Measurements from ENCODE around the gene CDH26.

Gene CDH26

DNA sequence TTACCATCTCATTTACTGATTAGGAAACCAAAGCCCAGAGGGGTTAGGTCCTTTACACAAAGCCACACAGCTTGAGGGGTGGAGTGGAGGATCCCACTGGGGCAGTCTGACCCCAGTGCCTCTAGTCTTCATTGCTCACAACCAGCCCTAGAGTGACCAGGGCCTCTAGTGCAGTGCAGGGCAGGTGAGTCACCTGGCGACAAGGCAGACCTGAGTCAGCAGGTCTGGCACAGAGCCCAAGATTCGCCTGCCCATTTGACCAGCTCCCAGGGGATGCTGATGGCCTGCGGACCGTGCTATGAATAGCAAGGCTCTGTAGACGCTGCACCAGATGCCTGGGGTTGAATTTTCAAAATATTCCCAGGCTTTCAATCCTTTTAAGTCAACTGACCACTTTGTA is 29.9 kb downstream of the CDH26 start:
- DNase-seq, result no peak

DNA sequence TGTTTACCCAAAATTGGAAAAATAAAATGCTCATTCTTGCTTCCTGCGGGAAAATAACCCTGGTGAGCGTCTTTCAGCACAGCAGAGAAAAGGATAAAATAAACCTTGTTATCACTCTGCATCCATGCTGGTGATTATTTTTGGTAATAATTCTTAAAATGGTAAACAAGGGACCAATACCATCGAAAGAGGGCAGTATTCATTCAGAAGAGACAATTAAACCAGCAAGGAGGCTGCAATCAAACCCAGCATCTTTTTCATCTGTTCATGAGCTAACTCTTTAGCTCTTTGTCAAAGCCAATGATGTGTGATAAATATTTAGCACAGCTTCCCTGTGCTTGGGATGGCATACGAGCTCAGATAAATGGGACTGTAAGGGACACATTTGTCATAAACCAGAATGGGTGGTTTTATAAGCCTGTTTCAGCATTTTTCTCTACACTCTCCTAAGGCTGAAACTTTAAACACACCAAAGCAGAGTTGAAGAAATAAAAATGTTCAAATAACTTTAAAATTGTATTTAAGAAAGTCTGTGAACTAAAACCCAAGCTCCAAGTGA is 34.4 kb downstream of the CDH26 start:
- no peak for DNase-seq

DNA sequence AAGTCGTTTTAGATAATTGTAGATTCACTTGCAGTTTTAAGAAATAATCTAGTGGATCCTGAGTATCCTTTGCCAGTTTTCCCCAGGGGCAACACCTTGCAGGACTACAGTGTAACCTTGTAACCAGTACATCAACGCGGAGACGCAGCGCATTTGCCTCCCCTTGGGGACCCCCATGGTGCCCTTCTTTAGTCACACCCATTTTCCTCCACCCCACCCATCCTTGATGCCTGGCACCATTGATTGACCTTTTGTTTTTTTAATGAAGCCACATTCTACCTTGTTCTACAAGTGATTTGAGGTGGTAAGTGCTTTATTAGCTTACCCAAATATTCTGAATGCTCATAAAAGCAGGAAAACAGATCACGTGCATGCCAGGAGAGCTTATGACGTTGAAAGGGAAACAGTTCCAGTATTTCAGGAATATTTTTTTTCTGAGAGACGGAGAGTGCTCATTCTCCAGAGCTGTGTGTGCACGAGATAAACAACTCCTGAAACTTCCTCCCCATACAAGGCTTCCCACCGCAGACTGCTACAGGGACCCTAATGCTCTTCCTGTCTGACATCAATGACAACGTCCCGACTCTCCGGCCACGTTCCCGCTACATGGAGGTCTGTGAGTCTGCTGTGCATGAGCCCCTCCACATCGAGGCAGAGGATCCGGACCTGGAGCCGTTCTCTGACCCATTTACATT is 35.7 kb downstream of the CDH26 start:
- DNase-seq, result no peak

GRCh38 chr20:59994697-59995122 is 36.5 kb downstream of the CDH26 start:
- DNase-seq, result no peak

- no peak for DNase-seq
Observed at GRCh38 chr20:59996108-59996507, 37.9 kb downstream of the CDH26 start.

GRCh38 chr20:59997896-59998295 is 39.7 kb downstream of the CDH26 start:
- DNase-seq, result no peak

GRCh38 chr20:59999502-59999901 is 41.3 kb downstream of the CDH26 start:
- no peak for DNase-seq

DNA sequence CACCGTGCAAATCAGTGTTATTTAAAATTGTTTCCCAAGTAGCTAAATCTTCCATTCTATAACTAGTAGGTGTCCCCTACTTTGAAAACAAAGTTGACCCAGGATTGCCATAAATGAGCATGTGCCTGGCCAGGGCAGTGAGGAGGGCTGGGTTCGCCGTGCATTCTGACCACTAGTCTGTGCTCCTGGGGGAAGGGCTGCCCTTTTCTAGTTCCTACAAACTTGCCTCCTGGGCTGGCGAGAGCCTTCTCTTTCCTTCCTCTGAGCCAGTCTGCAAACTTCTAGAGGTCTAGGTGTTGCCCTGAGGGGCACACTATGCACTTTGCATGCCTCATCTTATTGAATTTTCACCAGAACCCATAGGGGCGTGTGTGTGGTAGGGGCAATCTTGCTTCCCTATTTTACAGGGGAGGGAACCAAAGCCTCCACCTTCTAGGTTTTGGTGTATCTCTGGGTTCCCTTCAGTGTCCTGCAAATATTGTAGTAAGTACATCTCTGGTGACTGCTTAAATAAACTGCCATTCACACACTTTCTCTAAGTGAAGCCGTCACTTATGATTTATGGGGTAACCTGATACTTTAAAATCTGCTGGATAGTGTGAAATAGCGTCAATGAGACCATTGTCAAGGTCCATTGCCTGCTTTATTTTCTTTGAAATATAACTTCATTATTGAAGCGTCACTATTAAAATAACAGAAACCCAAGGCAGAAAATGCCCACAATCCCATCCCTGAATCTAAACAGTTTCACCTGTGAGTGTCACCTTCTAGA is 42.2 kb downstream of the CDH26 start:
- DNase-seq, result no peak

DNA sequence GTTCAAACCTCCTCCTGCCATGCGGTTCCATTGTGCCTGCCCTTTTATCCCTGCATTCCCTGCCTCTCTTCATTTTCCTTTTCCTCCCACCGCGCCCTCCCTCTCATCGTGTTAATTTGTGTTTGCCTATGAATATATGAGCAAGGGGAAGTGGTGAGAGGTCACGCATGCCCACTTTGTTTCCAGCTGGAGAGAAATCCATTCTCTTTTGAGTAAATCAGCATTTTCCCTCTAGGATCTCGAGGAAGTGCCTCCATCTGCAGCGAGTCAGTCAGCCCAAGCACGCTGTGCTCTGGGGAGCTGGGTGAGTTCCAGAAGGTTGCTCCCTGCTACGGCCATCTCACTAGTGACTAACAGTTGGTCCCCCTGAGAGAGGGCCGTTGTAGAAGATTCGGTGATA is 42.9 kb downstream of the CDH26 start:
- no peak for DNase-seq

DNA sequence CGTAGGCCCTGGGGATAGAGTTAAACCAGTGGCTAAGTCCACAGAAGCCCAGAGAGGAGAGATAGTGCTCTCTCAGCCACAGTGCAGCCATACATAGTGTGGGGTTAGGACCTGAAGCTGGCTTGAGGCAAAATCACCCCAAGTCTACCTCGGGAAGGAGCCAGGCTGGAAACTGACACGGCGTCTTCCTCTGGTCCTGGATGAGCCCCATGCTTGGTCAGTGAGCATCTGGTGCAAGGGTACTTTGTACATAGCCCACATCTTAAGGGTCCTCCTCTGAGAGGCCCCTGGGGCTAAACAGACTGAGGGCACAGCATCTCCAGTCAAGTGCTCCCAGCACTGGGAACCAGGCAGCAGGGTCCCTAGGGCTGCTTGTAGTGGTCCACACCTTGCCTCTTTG is 45.6 kb downstream of the CDH26 start:
- DNase-seq, result no peak

GRCh38 chr20:60006261-60006660 is 48.0 kb downstream of the CDH26 start:
- DNase-seq, result no peak

- no peak for DNase-seq
Observed at GRCh38 chr20:60007464-60007863, 49.2 kb downstream of the CDH26 start.

- DNase-seq, result peak; percentile 59
Observed at GRCh38 chr20:60008130-60008808, 50.0 kb downstream of the CDH26 start.

DNA sequence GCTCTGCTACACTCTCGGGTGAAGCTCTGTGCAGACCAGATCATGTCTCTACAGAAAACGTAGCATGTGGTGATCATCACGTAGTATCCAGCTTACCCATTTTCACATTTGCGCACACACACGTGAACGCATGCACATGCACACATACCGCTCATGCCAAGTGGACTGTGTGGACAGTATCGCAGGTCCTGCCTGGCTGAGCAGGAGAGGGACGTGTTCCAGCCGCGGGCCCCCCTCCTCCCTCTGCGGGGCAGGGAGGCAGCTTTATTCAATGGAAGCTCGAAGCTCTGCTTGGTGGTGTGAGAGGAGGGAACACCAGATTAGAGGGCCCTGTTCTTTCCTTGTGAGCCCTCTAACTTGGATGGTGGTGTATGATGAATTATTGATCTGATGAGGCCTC is 51.1 kb downstream of the CDH26 start:
- DNase-seq, result no peak

- DNase-seq, result no peak
Observed at GRCh38 chr20:60009826-60010616, 51.8 kb downstream of the CDH26 start.

- no peak for DNase-seq
Observed at GRCh38 chr20:60010689-60011458, 52.7 kb downstream of the CDH26 start.

DNA sequence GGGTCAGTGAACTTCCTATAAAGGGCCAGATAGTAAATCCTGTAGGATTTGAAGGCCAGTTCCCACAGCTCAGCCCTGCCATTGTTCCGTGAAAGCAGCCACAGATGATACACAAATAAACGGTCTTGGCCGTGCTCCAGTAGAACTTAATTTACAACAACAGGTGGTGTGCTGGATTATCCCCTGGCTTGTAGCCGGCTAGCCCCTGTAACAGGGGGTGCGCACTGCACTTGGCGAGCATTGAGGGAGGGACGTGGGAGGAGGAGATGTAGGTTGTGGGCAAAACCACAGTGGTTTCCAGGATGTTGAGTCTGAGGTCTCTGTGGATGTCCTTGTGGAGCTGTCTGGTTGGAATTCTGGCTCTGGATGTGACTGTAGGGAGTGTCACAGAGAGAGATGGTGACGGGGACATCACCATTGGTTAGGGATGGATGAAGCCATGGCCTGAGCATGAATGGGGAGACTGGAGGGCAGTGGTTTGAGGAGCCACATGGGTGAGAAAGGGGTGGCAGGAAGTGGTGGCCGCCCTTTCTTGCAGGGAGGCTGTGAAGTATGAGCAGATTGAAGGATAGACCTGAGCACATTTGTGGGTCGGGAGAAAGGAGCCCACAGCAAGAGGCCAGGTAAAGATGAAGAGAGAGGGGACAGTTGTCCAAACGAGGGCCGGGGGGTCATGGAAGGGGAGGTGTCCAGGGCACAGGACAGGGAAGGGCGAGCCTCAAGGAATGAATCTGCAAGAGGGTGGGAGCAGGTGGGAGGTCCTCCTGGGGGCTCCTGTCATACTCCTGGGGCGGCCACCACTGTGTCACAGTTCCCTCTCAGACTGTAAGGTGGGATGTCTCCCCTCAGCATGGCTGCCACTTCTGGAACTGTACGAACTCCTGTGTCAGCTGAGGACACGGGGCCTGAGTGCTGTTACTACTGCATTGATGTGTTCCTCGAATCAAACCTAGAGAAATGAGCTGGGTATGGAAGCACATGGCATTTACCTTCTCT is 53.6 kb downstream of the CDH26 start:
- no peak for DNase-seq

DNA sequence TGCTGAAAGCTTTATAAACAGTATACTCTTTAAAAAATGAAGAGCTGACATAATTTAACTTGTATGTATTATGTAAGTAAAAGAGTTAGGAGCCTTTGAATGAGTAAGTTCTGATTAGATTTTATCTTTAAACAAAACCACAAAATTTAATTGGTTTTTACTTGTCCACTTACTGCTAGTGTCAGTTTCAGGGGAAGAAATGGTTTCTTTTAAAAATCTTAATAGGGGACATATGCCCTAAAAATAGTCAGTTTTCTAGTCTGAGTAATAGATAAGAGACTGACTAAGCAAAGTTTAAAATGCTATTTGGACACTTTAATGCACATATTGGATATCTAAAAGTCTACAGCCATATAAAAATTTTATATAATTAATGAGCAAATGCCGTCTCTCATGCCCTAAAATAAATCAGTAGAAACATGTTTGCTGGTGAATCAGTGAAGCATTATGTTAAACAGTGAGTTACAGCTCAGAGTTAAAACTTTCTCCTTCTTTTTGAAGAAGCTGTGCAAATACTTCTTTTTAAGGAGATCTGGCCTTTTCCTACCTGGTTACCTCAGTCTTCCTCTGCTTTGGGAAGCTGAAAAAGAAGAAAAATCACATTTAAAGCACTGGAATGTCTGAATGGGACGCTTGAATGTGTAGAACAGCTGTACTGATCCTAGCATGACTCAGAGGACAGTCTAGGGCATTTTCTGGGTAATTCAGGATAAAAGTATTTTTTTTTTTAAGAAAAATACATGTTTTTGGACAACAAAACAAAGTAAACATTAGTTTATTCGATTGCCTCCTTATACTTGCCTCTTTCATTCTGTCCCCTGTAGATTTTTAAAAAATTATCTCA is 55.3 kb downstream of the CDH26 start:
- DNase-seq, result no peak

- DNase-seq, result no peak
Observed at GRCh38 chr20:60016406-60016805, 58.2 kb downstream of the CDH26 start.

GRCh38 chr20:60020251-60020650 is 62.0 kb downstream of the CDH26 start:
- no peak for DNase-seq

Data from CD4-positive, alpha-beta T cell treated with Interleukin-15 for 1 hour (primary cell).